TTC549 (cell line): ENCODE results near the gene WAS.
"Not testable (repeated sequence)": the region's sequence is repeated elsewhere in the genome, so short reads cannot be mapped to it uniquely, and the experiment has no call there.

Source experiments
- FAIRE-seq: peaks from 2 replicates; lab custom pipeline; 2012; peaks lifted over from hg19 to GRCh38; lab: Jason Lieb, UNC

WAS gene

GRCh38 chrX:48683411-48683982 is at the start of gene WAS:
Gene WAS (plus strand): TSS chrX:48683799. CDS start chrX:48683854, 55 bp downstream.
- no peak for FAIRE-seq

- no peak for FAIRE-seq
Observed at GRCh38 chrX:48636301-48636700, 47.3 kb upstream of the WAS start.

GRCh38 chrX:48636776-48637175 is 46.8 kb upstream of the WAS start:
- FAIRE-seq: no peak

- FAIRE-seq: no peak
Observed at GRCh38 chrX:48645669-48646068, 37.9 kb upstream of the WAS start.

GRCh38 chrX:48648336-48648751 is 35.3 kb upstream of the WAS start:
- FAIRE-seq: peak; percentile 38

- FAIRE-seq: no peak
Observed at GRCh38 chrX:48649102-48649501, 34.5 kb upstream of the WAS start.

- FAIRE-seq: not testable (repeated sequence)
Observed at GRCh38 chrX:48652055-48652579, 31.5 kb upstream of the WAS start.

GRCh38 chrX:48654746-48655145 is 28.9 kb upstream of the WAS start:
- FAIRE-seq: not testable (repeated sequence)

- not testable (repeated sequence) for FAIRE-seq
Observed at GRCh38 chrX:48659686-48660085, 23.9 kb upstream of the WAS start.

GRCh38 chrX:48663241-48663640 is 20.4 kb upstream of the WAS start:
- FAIRE-seq: no peak

GRCh38 chrX:48664156-48664555 is 19.4 kb upstream of the WAS start:
- no peak for FAIRE-seq

- no peak for FAIRE-seq
Observed at GRCh38 chrX:48665991-48666390, 17.6 kb upstream of the WAS start.

- no peak for FAIRE-seq
Observed at GRCh38 chrX:48666649-48667048, 16.9 kb upstream of the WAS start.

GRCh38 chrX:48667509-48667908 is 16.1 kb upstream of the WAS start:
- FAIRE-seq: no peak

- not testable (repeated sequence) for FAIRE-seq
Observed at GRCh38 chrX:48668187-48668586, 15.4 kb upstream of the WAS start.

GRCh38 chrX:48676106-48676892 is 7.3 kb upstream of the WAS start:
- FAIRE-seq: no peak

- FAIRE-seq: no peak
Observed at GRCh38 chrX:48676893-48677270, 6.7 kb upstream of the WAS start.

GRCh38 chrX:48677516-48677915 is 6.1 kb upstream of the WAS start:
- FAIRE-seq: no peak

- FAIRE-seq: not testable (repeated sequence)
Observed at GRCh38 chrX:48680467-48680866, 3.1 kb upstream of the WAS start.

GRCh38 chrX:48680925-48681324 is 2.7 kb upstream of the WAS start:
- not testable (repeated sequence) for FAIRE-seq

- FAIRE-seq: no peak
Observed at GRCh38 chrX:48681539-48682183, 1.9 kb upstream of the WAS start.

- not testable (repeated sequence) for FAIRE-seq
Observed at GRCh38 chrX:48682795-48683194, 804 bp upstream of the WAS start.

- FAIRE-seq: no peak
Observed at GRCh38 chrX:48684134-48684533, 535 bp downstream of the WAS start.
